ENCODE measurements around the gene GBP6.

DNA sequence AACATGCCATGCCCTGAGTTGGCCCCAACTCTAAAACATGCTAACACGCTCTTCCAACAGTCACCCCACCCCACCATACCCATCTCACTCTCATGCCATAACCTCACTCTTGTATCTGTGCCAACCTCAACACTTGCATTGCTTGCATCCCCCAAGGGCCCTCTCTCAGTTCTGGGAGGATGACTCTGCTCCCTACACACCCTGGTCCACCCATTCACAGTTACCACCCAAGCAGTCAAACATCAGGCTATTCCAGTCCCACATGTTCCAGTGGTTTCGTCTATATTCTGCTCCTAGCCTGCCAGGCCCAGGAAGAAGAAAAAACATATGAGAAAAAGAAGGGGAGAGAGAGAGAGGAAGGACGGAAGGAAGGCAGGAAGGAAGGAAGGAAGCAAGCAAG is 31.0 kb downstream of the GBP6 start:
- TF ChIP-seq, protein P1, sequence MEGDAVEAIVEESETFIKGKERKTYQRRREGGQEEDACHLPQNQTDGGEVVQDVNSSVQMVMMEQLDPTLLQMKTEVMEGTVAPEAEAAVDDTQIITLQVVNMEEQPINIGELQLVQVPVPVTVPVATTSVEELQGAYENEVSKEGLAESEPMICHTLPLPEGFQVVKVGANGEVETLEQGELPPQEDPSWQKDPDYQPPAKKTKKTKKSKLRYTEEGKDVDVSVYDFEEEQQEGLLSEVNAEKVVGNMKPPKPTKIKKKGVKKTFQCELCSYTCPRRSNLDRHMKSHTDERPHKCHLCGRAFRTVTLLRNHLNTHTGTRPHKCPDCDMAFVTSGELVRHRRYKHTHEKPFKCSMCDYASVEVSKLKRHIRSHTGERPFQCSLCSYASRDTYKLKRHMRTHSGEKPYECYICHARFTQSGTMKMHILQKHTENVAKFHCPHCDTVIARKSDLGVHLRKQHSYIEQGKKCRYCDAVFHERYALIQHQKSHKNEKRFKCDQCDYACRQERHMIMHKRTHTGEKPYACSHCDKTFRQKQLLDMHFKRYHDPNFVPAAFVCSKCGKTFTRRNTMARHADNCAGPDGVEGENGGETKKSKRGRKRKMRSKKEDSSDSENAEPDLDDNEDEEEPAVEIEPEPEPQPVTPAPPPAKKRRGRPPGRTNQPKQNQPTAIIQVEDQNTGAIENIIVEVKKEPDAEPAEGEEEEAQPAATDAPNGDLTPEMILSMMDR (IDR thresholded peaks at IDR 0.05), result no peak
- no peak for TF ChIP-seq POLR2A (IDR thresholded peaks at IDR 0.05)

All from lower leg skin (tissue), 3 donors.